Measurements from ENCODE around the gene CACUL1. TPM values are rescaled to one million over a fixed set of nuclear protein-coding genes. Genes with fewer than 3 reads are reported as not detected.
"Not testable (repeated sequence)": the region's sequence is repeated elsewhere in the genome, so short reads cannot be mapped to it uniquely, and the experiment has no call there.

CACUL1 gene
- total and polyA plus RNA-seq, 7 donors: 4.2 to 51.7 (median 41.0) TPM

GRCh38 chr10:118674226-118674919 is 80.4 kb downstream of the CACUL1 start:
- DNase-seq: no peak
- no peak overlapping the region for H3K4me3 ChIP-seq
- H3K36me3 ChIP-seq: peaks cover 0 to 13% (median 2%) of the 10 kb centered on the region in 4 donors
- WGBS, 2 donors: 74 to 90% methylated on average over 11 of the region's 11 CpGs
- intact Hi-C loops (cut with DNase I): no loop called here
- TF ChIP-seq POLR2AphosphoS5 (IDR thresholded peaks at IDR 0.05) (peak in 1 of 4 donors; percentile 11), POLR2A (IDR thresholded peaks at IDR 0.05) (no peak)
- H3K27me3 ChIP-seq: no peaks in the 10 kb centered on the region
- peaks cover 0 to 11% (median 10%) of the 10 kb centered on the region in 4 donors for H3K4me1 ChIP-seq
- no peaks in the 10 kb centered on the region for H3K9me3 ChIP-seq
- no peak overlapping the region for H3K27ac ChIP-seq

- 88 to 91% methylated on average over 11 of the region's 11 CpGs for WGBS, 2 donors
- no peak overlapping the region for H3K27ac ChIP-seq
- H3K36me3 ChIP-seq: peaks cover 0 to 13% (median 2%) of the 10 kb centered on the region in 4 donors
- no peaks in the 10 kb centered on the region for H3K9me3 ChIP-seq
- no peaks in the 10 kb centered on the region for H3K27me3 ChIP-seq
- peaks cover 0 to 25% (median 20%) of the 10 kb centered on the region in 4 donors for H3K4me1 ChIP-seq
- H3K4me3 ChIP-seq: no peak overlapping the region
- DNase-seq: peak; percentile 46
- intact Hi-C loops (cut with DNase I): no loop called here
- TF ChIP-seq CTCF (IDR thresholded peaks at IDR 0.05): no peak
- no peak for TF ChIP-seq EP300 (IDR thresholded peaks at IDR 0.05)
- TF ChIP-seq POLR2A (IDR thresholded peaks at IDR 0.05): no peak
- no peak for TF ChIP-seq POLR2AphosphoS5 (IDR thresholded peaks at IDR 0.05)
Observed at GRCh38 chr10:118672766-118673715, 81.7 kb downstream of the CACUL1 start.

GRCh38 chr10:118672153-118672552 is 82.6 kb downstream of the CACUL1 start:
- H3K27ac ChIP-seq: no peak overlapping the region
- peaks cover 0 to 13% (median 2%) of the 10 kb centered on the region in 4 donors for H3K36me3 ChIP-seq
- no peaks in the 10 kb centered on the region for H3K27me3 ChIP-seq
- H3K4me3 ChIP-seq: no peak overlapping the region
- intact Hi-C loops (cut with DNase I): no loop called here
- TF ChIP-seq POLR2A (IDR thresholded peaks at IDR 0.05) (no peak), CTCF (IDR thresholded peaks at IDR 0.05) (no peak), POLR2AphosphoS5 (IDR thresholded peaks at IDR 0.05) (no peak), EP300 (IDR thresholded peaks at IDR 0.05) (no peak)
- no peaks in the 10 kb centered on the region for H3K9me3 ChIP-seq
- peaks cover 0 to 28% (median 21%) of the 10 kb centered on the region in 4 donors for H3K4me1 ChIP-seq
- WGBS, 2 donors: 78 to 85% methylated on average over 6 of the region's 6 CpGs
- no peak for DNase-seq

- intact Hi-C loops (cut with DNase I); H3K9me3 ChIP-seq; H3K27me3 ChIP-seq; H3K27ac ChIP-seq; H3K4me3 ChIP-seq; DNase-seq: not testable (repeated sequence)
- WGBS, 2 donors: 80 to 89% methylated on average over 3 of the region's 3 CpGs
- peaks cover 0 to 13% (median 2%) of the 10 kb centered on the region in 4 donors for H3K36me3 ChIP-seq
- H3K4me1 ChIP-seq: peaks cover 0 to 28% (median 21%) of the 10 kb centered on the region in 4 donors
Observed at GRCh38 chr10:118671221-118671620, 83.5 kb downstream of the CACUL1 start.

GRCh38 chr10:118670472-118671124 is 84.2 kb downstream of the CACUL1 start:
- Histone ChIP-seq H3K36me3 (peaks cover 0 to 10% (median 2%) of the 10 kb centered on the region in 4 donors), H3K4me1 (peaks cover 0 to 28% (median 21%) of the 10 kb centered on the region in 4 donors), H3K27ac (no peak overlapping the region), H3K4me3 (no peak overlapping the region), H3K9me3 (no peaks in the 10 kb centered on the region), H3K27me3 (no peaks in the 10 kb centered on the region)
- peak; percentile 56 for DNase-seq
- intact Hi-C loops (cut with DNase I): no loop called here
- 94 to 95% methylated on average over 11 of the region's 11 CpGs for WGBS, 2 donors
- no peak for TF ChIP-seq EP300 (IDR thresholded peaks at IDR 0.05)
- no peak for TF ChIP-seq POLR2A (IDR thresholded peaks at IDR 0.05)
- TF ChIP-seq CTCF (IDR thresholded peaks at IDR 0.05): no peak
- TF ChIP-seq POLR2AphosphoS5 (IDR thresholded peaks at IDR 0.05): no peak

Data from sigmoid colon (tissue), 7 donors.